MM.1S (cell line): ENCODE data around the gene CDHR1.

Experiments
- DNase-seq: peaks from one replicate; pipeline ENCODE4 v3.0.0-alpha.2; 2015
- H2AFZ ChIP-seq: fragments of 300-600 bp; sonication (generic); 2 replicates; pipeline ENCODE4 v1.6.0; 2016; ENCODE audit warnings: antibody characterized with exemption, low read length
- H3F3A ChIP-seq: fragments of 300-600 bp; sonication (generic); 2 replicates; pipeline ENCODE4 v1.6.1; 2016; ENCODE audit warnings: mild to moderate bottlenecking, antibody characterized with exemption, low read length, moderate library complexity, mixed read lengths; ENCODE audit not compliant: insufficient read depth
- H3K27ac ChIP-seq: fragments of 300-600 bp; sonication (generic); 2 replicates; pipeline ENCODE4 v1.5.1; 2016; ENCODE audit warnings: mild to moderate bottlenecking, low read length
- H3K27me3 ChIP-seq: fragments of 300-600 bp; sonication (generic); replicated peaks from 2 replicates; pipeline ENCODE4 v1.6.0; 2016; ENCODE audit warnings: low read length; ENCODE audit not compliant: insufficient read depth
- H3K36me3 ChIP-seq: fragments of 300-600 bp; sonication (generic); replicated peaks from 2 replicates; pipeline ENCODE4 v1.6.1; 2016; ENCODE audit warnings: mild to moderate bottlenecking, low read length, mixed read lengths; ENCODE audit not compliant: insufficient read depth
- H3K4me1 ChIP-seq: fragments of 300-600 bp; sonication (generic); 2 replicates; pipeline ENCODE4 v1.6.1; 2016; ENCODE audit warnings: low read length, mixed read lengths
- H3K4me2 ChIP-seq: fragments of 300-600 bp; sonication (generic); 2 replicates; pipeline ENCODE4 v1.6.0; 2016; ENCODE audit warnings: low read depth, low read length
- H3K4me3 ChIP-seq: fragments of 300-600 bp; sonication (generic); 2 replicates; pipeline ENCODE4 v1.5.1; 2016; ENCODE audit warnings: low read length, mixed read lengths
- H3K79me2 ChIP-seq: fragments of 300-600 bp; sonication (generic); 2 replicates; pipeline ENCODE4 v1.6.1; 2016; ENCODE audit warnings: mixed run types, low read length, mixed read lengths
- H3K9ac ChIP-seq: fragments of 300-600 bp; sonication (generic); 2 replicates; pipeline ENCODE4 v1.6.1; 2016; ENCODE audit warnings: low read length, mixed read lengths
- H3K9me2 ChIP-seq: fragments of 300-600 bp; sonication (generic); replicated peaks from 2 replicates; pipeline ENCODE4 v1.6.1; 2016; ENCODE audit warnings: mild to moderate bottlenecking, low read length, mixed read lengths; ENCODE audit not compliant: insufficient read depth
- H3K9me3 ChIP-seq: fragments of 300-600 bp; sonication (generic); replicated peaks from 2 replicates; pipeline ENCODE4 v1.6.1; 2016; ENCODE audit warnings: mild to moderate bottlenecking, low read length, mixed read lengths; ENCODE audit not compliant: insufficient read depth
- H4K20me1 ChIP-seq: fragments of 300-600 bp; sonication (generic); 2 replicates; pipeline ENCODE4 v1.6.1; 2016; ENCODE audit warnings: mild to moderate bottlenecking, low read length, moderate library complexity, mixed read lengths; ENCODE audit not compliant: insufficient read depth
- CTCF ChIP-seq: fragments of 300-600 bp; sonication (generic); IDR thresholded peaks from 2 replicates; pipeline ENCODE4 v1.5.1; 2016; ENCODE audit warnings: antibody characterized with exemption, low read length, mixed read lengths
- EZH2 ChIP-seq: fragments of 300-600 bp; sonication (generic); optimal IDR thresholded peaks from 2 replicates; pipeline ENCODE3; 2017; ENCODE audit warnings: low read depth, mild to moderate bottlenecking, antibody characterized with exemption, low read length, mixed read lengths
- EZH2phosphoT487 ChIP-seq: fragments of 300-600 bp; sonication (generic); IDR thresholded peaks from 2 replicates; pipeline ENCODE4 v1.6.1; 2018; ENCODE audit warnings: antibody characterized with exemption, low read length

The CDHR1 gene

GRCh38 chr10:84188815-84189214, 5.5 kb upstream of the CDHR1 start:
- Histone ChIP-seq H3K4me1 (no peaks in the 10 kb centered on the region), H3K4me3 (no peak overlapping the region), H3K9me2 (no peaks in the 10 kb centered on the region), H3K36me3 (no peaks in the 10 kb centered on the region), H3K27me3 (no peaks in the 10 kb centered on the region), H3K79me2 (no peaks in the 10 kb centered on the region), H3K9me3 (no peaks in the 10 kb centered on the region), H3K9ac (no peak overlapping the region), H3F3A (no peaks in the 10 kb centered on the region), H4K20me1 (no peaks in the 10 kb centered on the region), H2AFZ (no peak overlapping the region), H3K4me2 (no peak overlapping the region), H3K27ac (no peak overlapping the region)
- no peak for TF ChIP-seq CTCF
- no peak for TF ChIP-seq EZH2phosphoT487
- TF ChIP-seq EZH2, result no peak
- DNase-seq, result no peak

- H3K9me2 ChIP-seq, result no peaks in the 10 kb centered on the region
- H3K27me3 ChIP-seq, result no peaks in the 10 kb centered on the region
- no peaks in the 10 kb centered on the region for H4K20me1 ChIP-seq
- no peaks in the 10 kb centered on the region for H3K36me3 ChIP-seq
- H3K9ac ChIP-seq, result no peak overlapping the region
- no peaks in the 10 kb centered on the region for H3K4me1 ChIP-seq
- no peak overlapping the region for H3K4me3 ChIP-seq
- no peaks in the 10 kb centered on the region for H3F3A ChIP-seq
- no peak overlapping the region for H2AFZ ChIP-seq
- TF ChIP-seq CTCF (no peak), EZH2phosphoT487 (no peak), EZH2 (no peak)
- no peak for DNase-seq
- H3K9me3 ChIP-seq, result no peaks in the 10 kb centered on the region
- no peaks in the 10 kb centered on the region for H3K79me2 ChIP-seq
- H3K4me2 ChIP-seq, result no peak overlapping the region
- H3K27ac ChIP-seq, result no peak overlapping the region
These were observed 3.7 kb upstream of the CDHR1 start for GRCh38 chr10:84190621-84191020.

- H3K4me2 ChIP-seq, result no peak overlapping the region
- TF ChIP-seq EZH2 (no peak), CTCF (no peak), EZH2phosphoT487 (no peak)
- DNase-seq, result no peak
- no peaks in the 10 kb centered on the region for H3K9me3 ChIP-seq
- H3K9ac ChIP-seq, result no peak overlapping the region
- H3K79me2 ChIP-seq, result no peaks in the 10 kb centered on the region
- H3K36me3 ChIP-seq, result no peaks in the 10 kb centered on the region
- H3K4me3 ChIP-seq, result no peak overlapping the region
- H3K4me1 ChIP-seq, result no peaks in the 10 kb centered on the region
- H3F3A ChIP-seq, result no peaks in the 10 kb centered on the region
- no peaks in the 10 kb centered on the region for H3K9me2 ChIP-seq
- H3K27me3 ChIP-seq, result no peaks in the 10 kb centered on the region
- H4K20me1 ChIP-seq, result no peaks in the 10 kb centered on the region
- no peak overlapping the region for H2AFZ ChIP-seq
- H3K27ac ChIP-seq, result no peak overlapping the region
These were observed 3.2 kb upstream of the CDHR1 start for GRCh38 chr10:84191106-84191505.
